H9 (cell line): ENCODE data around the gene MAGI1. TPM values are rescaled to one million over a fixed set of nuclear protein-coding genes. Genes with fewer than 3 reads are reported as not detected.

ENCODE experiments used
- DNase-seq: peaks from one replicate; pipeline ENCODE4 v3.0.0-alpha.2; 2017
- H2AFZ ChIP-seq: one replicate; pipeline ENCODE4 v1.6.1; 2013; ENCODE audit warnings: mild to moderate bottlenecking, low read length, control low read depth, moderate library complexity
- H2AK5ac ChIP-seq: 2 replicates; pipeline ENCODE4 v1.6.1; 2013; ENCODE audit warnings: low read length, control low read depth, mixed read lengths; ENCODE audit not compliant: insufficient read length
- H2BK120ac ChIP-seq: one replicate; pipeline ENCODE4 v1.6.1; 2013; ENCODE audit warnings: low read depth, mild to moderate bottlenecking, low read length, control low read depth, inconsistent platforms; ENCODE audit not compliant: poor library complexity, severe bottlenecking
- H2BK12ac ChIP-seq: 2 replicates; pipeline ENCODE4 v1.6.1; 2013; ENCODE audit warnings: low read length, control low read depth, mixed read lengths, low read depth; ENCODE audit not compliant: insufficient read length
- H2BK15ac ChIP-seq: 2 replicates; pipeline ENCODE4 v1.6.1; 2013; ENCODE audit warnings: low read depth, low read length, control low read depth
- H2BK20ac ChIP-seq: one replicate; pipeline ENCODE4 v1.6.1; 2013; ENCODE audit warnings: low read depth, mild to moderate bottlenecking, low read length, control low read depth, inconsistent platforms; ENCODE audit not compliant: poor library complexity, severe bottlenecking
- H2BK5ac ChIP-seq: 2 replicates; pipeline ENCODE4 v1.6.1; 2013; ENCODE audit warnings: low read length, control low read depth, mixed read lengths; ENCODE audit not compliant: insufficient read length
- H3K14ac ChIP-seq: 2 replicates; pipeline ENCODE4 v1.6.1; 2013; ENCODE audit warnings: low read length, control low read depth; ENCODE audit not compliant: insufficient read depth
- H3K18ac ChIP-seq: 2 replicates; pipeline ENCODE4 v1.6.1; 2013; ENCODE audit warnings: low read depth, mild to moderate bottlenecking, mixed read lengths, low read length, control low read depth; ENCODE audit not compliant: insufficient read length
- H3K23ac ChIP-seq: 2 replicates; pipeline ENCODE4 v1.6.1; 2013; ENCODE audit warnings: low read length, control low read depth, mixed read lengths, low read depth; ENCODE audit not compliant: insufficient read length
- H3K23me2 ChIP-seq: 2 replicates; pipeline ENCODE4 v1.6.1; 2013; ENCODE audit warnings: low read depth, mild to moderate bottlenecking, mixed read lengths, low read length, control low read depth; ENCODE audit not compliant: insufficient read length, poor library complexity, severe bottlenecking
- H3K27ac ChIP-seq: 2 replicates; pipeline ENCODE4 v1.5.1; 2013; ENCODE audit warnings: low read length, control low read depth, mixed read lengths, low read depth; ENCODE audit not compliant: insufficient read length
- H3K27me3 ChIP-seq: 2 replicates; pipeline ENCODE4 v1.6.1; 2013; ENCODE audit warnings: low read length, control low read depth, inconsistent platforms; ENCODE audit not compliant: insufficient read depth
- H3K4ac ChIP-seq: 2 replicates; pipeline ENCODE4 v1.6.1; 2013; ENCODE audit warnings: low read depth, mild to moderate bottlenecking, control low read depth, inconsistent platforms, low read length, moderate library complexity
- H3K4me1 ChIP-seq: 2 replicates; pipeline ENCODE4 v1.6.1; 2013; ENCODE audit warnings: low read length, control low read depth, inconsistent platforms; ENCODE audit not compliant: insufficient read depth
- H3K4me2 ChIP-seq: 2 replicates; pipeline ENCODE4 v1.6.1; 2013; ENCODE audit warnings: low read length, control low read depth, mixed read lengths; ENCODE audit not compliant: insufficient read length, insufficient read depth
- H3K56ac ChIP-seq: 2 replicates; pipeline ENCODE4 v1.6.1; 2013; ENCODE audit warnings: low read depth, mild to moderate bottlenecking, mixed read lengths, low read length, control low read depth; ENCODE audit not compliant: insufficient read length
- H3K79me1 ChIP-seq: 2 replicates; pipeline ENCODE4 v1.6.1; 2013; ENCODE audit warnings: low read depth, mild to moderate bottlenecking, moderate library complexity, low read length, control low read depth, inconsistent platforms; ENCODE audit not compliant: insufficient read depth, poor library complexity, severe bottlenecking
- H3K79me2 ChIP-seq: 2 replicates; pipeline ENCODE4 v1.6.1; 2013; ENCODE audit warnings: low read length, control low read depth, inconsistent platforms; ENCODE audit not compliant: insufficient read depth
- H3K9ac ChIP-seq: 2 replicates; pipeline ENCODE4 v1.6.1; 2013; ENCODE audit warnings: low read length, control low read depth, mixed read lengths; ENCODE audit not compliant: insufficient read length; ENCODE audit errors: extremely low read depth
- H3K9me3 ChIP-seq: one replicate; pipeline ENCODE4 v1.6.1; 2013; ENCODE audit warnings: low read depth, low read length, inconsistent platforms; ENCODE audit not compliant: control insufficient read depth
- H3T11ph ChIP-seq: one replicate; pipeline ENCODE4 v1.6.1; 2013; ENCODE audit warnings: mild to moderate bottlenecking, low read length, control low read depth, inconsistent platforms
- H4K20me1 ChIP-seq: one replicate; pipeline ENCODE4 v1.6.1; 2013; ENCODE audit not compliant: control insufficient read depth, insufficient read length, insufficient read depth
- H4K5ac ChIP-seq: 2 replicates; pipeline ENCODE4 v1.6.1; 2013; ENCODE audit warnings: low read depth, mild to moderate bottlenecking, mixed read lengths, low read length, control low read depth; ENCODE audit not compliant: insufficient read length
- H4K8ac ChIP-seq: replicated peaks from 2 replicates; pipeline ENCODE4 v1.6.1; 2013; ENCODE audit warnings: low read length, control low read depth, mixed read lengths, low read depth; ENCODE audit not compliant: insufficient read length
- H4K91ac ChIP-seq: 2 replicates; pipeline ENCODE4 v1.6.1; 2013; ENCODE audit warnings: low read depth, mild to moderate bottlenecking, moderate library complexity, mixed read lengths, low read length, control low read depth; ENCODE audit not compliant: insufficient read length
- H3K27ac Mint-ChIP-seq, 3 experiments: 2 replicates in 2 of 3; 3 replicates in 1 of 3; pipeline ENCODE4 v1.8.0; 2020 to 2021; ENCODE audit warnings: mixed read lengths in 3 of 3, mild to moderate bottlenecking in 1 of 3, moderate library complexity in 1 of 3
- H3K27me3 Mint-ChIP-seq: 2 replicates; pipeline ENCODE4 v1.8.0; 2021; ENCODE audit warnings: low read depth, mild to moderate bottlenecking, moderate library complexity, mixed read lengths
- H3K36me3 Mint-ChIP-seq, 3 experiments: 2 replicates in 2 of 3; 3 replicates in 1 of 3; pipeline ENCODE4 v1.8.0; 2020 to 2021; ENCODE audit warnings: low read depth in 3 of 3, mixed read lengths in 3 of 3; ENCODE audit not compliant: insufficient read depth in 1 of 3
- H3K4me1 Mint-ChIP-seq, 2 experiments: 2 replicates each; pipeline ENCODE4 v1.8.0; 2020; ENCODE audit warnings: mixed read lengths in 2 of 2
- H3K4me3 Mint-ChIP-seq, 2 experiments: 2 replicates in 1 of 2; 3 replicates in 1 of 2; pipeline ENCODE4 v1.8.0; 2020 to 2021; ENCODE audit warnings: mild to moderate bottlenecking in 2 of 2, mixed read lengths in 2 of 2, moderate library complexity in 1 of 2
- H3K9me3 Mint-ChIP-seq, 2 experiments: 2 replicates in 1 of 2; 3 replicates in 1 of 2; pipeline ENCODE4 v1.8.0; 2020; ENCODE audit warnings: mild to moderate bottlenecking in 2 of 2, mixed read lengths in 2 of 2, moderate library complexity in 1 of 2
- CTCF ChIP-seq: fragments of 200-600 bp; sonication (generic); conservative IDR thresholded peaks from 3 replicates; pipeline ENCODE4 v1.8.0; 2021; ENCODE audit warnings: antibody characterized with exemption, mild to moderate bottlenecking
- WGBS: extraction: QIAGEN DNeasy Blood & Tissue Kit; methylation state at CpG from one replicate; pipeline ENCODE4 v1.1.7; 2013; ENCODE audit warnings: missing lambda C conversion rate, low lambda C conversion rate, mixed read lengths; ENCODE audit not compliant: insufficient read length; ENCODE audit errors: extremely low coverage; 5-methylcytosine and 5-hydroxymethylcytosine counted together
- total RNA-seq: library from RNA; stranded (reverse); gene quantifications from 2 replicates; pipeline ENCODE4 v1.2.1, GENCODE V29; 2021

Gene MAGI1
- total RNA-seq, 1 experiment from 2014 or later = 65.7 TPM

- H2BK12ac ChIP-seq = no peak overlapping the region
- no peak overlapping the region for H3K56ac ChIP-seq
- no peaks in the 10 kb centered on the region for H3K27me3 ChIP-seq
- no peaks in the 10 kb centered on the region for H3K23me2 ChIP-seq
- H3K14ac ChIP-seq = no peak overlapping the region
- no peak overlapping the region for H3K4ac ChIP-seq
- Mint-ChIP-seq H3K9me3 (no peaks in the 10 kb centered on the region), H3K36me3 (no peaks in the 10 kb centered on the region), H3K4me3 (no peak overlapping the region), H3K27ac (no peak overlapping the region; a peak in 1 of 7 replicates), H3K27me3 (no peaks in the 10 kb centered on the region), H3K4me1 (peaks cover 31 to 37% of the 10 kb centered on the region in 2 experiments)
- H3K79me2 ChIP-seq = peaks cover 12% of the 10 kb centered on the region; the same call in 1 of the 2 replicates
- H3K79me1 ChIP-seq = peaks cover 3% of the 10 kb centered on the region
- no CpG with 5 or more reads among the region's 7 CpGs for WGBS
- H3K9ac ChIP-seq = no peak overlapping the region
- H3K23ac ChIP-seq = no peak overlapping the region
- H4K91ac ChIP-seq = no peak overlapping the region
- H3K4me2 ChIP-seq = no peak overlapping the region
- H4K20me1 ChIP-seq = no peaks in the 10 kb centered on the region
- H3K27ac ChIP-seq = no peak overlapping the region
- H3K4me1 ChIP-seq = 0 out of 2 replicates have a peak, but pooled peaks cover 5% of the 10 kb centered on the region
- no peak overlapping the region for H3T11ph ChIP-seq
- H3K9me3 ChIP-seq = no peaks in the 10 kb centered on the region
- TF ChIP-seq CTCF = no peak
- no peak overlapping the region for H2BK20ac ChIP-seq
- H2BK15ac ChIP-seq = no peak overlapping the region
- H2BK120ac ChIP-seq = no peak overlapping the region
- H2BK5ac ChIP-seq = no peak overlapping the region
- H2AK5ac ChIP-seq = no peak overlapping the region
- H4K8ac ChIP-seq = no peak overlapping the region
- H2AFZ ChIP-seq = no peak overlapping the region
- H4K5ac ChIP-seq = no peak overlapping the region
- no peak for DNase-seq
- no peak overlapping the region for H3K18ac ChIP-seq
Measured at GRCh38 chr3:65582012-65582717, 456.6 kb downstream of the MAGI1 start.
